ENCODE data around the gene GPC5. TPM values are rescaled to one million over a fixed set of nuclear protein-coding genes. Genes with fewer than 3 reads are reported as not detected.
"Not testable (repeated sequence)": the region's sequence is repeated elsewhere in the genome, so short reads cannot be mapped to it uniquely, and the experiment has no call there.

Gene GPC5
- total RNA-seq, 2 experiments from 2014 or later, result 0.63 to 0.66 TPM

DNA sequence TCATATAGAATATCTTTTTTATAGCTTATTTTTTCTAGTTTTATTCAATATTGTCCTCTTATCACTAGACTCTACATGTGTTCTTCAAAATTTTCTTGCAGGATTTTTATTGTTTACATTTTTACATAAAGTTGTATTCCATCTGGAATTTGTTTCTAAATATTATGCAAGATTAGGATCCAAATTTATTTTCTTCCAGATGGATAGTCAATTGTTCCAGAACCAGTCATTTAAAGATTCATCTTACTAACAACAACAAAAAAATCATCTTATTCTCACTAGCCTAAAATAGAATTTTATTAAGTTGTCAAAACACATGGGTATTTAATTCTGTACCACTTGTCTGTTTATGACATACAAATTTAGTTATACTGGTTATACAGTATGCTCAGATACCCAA, 1437.8 kb downstream of the GPC5 start:
- Mint-ChIP-seq H3K27me3 (no peaks in the 10 kb centered on the region), H3K36me3 (ENCODE audit: low read depth) (no peaks in the 10 kb centered on the region), H3K9me3 (ENCODE audit: low read depth) (peaks cover 10% of the 10 kb centered on the region), H3K4me3 (no peak overlapping the region), H3K27ac (no peak overlapping the region), H3K4me1 (no peaks in the 10 kb centered on the region)
- POLR2A ChIA-PET, result no interaction called here
- no peak for ATAC-seq
- intact Hi-C loops (cut with DNase I, micrococcal nuclease), result no loop called here
- no peak for DNase-seq
- CTCF ChIA-PET, result no interaction called here

- H3K27me3 Mint-ChIP-seq, result no peaks in the 10 kb centered on the region
- no peak overlapping the region for H3K27ac Mint-ChIP-seq
- intact Hi-C loops (cut with DNase I, micrococcal nuclease), result no loop called here
- ChIA-PET CTCF (no interaction called here), POLR2A (no interaction called here)
- H3K36me3 Mint-ChIP-seq (ENCODE audit: low read depth), result no peaks in the 10 kb centered on the region
- H3K4me3 Mint-ChIP-seq, result no peak overlapping the region
- H3K4me1 Mint-ChIP-seq, result no peaks in the 10 kb centered on the region
- H3K9me3 Mint-ChIP-seq (ENCODE audit: low read depth), result peaks cover 10% of the 10 kb centered on the region
- no peak for DNase-seq
- ATAC-seq, result no peak
Observed at GRCh38 chr13:92838786-92839185, 1440.4 kb downstream of the GPC5 start.

DNA sequence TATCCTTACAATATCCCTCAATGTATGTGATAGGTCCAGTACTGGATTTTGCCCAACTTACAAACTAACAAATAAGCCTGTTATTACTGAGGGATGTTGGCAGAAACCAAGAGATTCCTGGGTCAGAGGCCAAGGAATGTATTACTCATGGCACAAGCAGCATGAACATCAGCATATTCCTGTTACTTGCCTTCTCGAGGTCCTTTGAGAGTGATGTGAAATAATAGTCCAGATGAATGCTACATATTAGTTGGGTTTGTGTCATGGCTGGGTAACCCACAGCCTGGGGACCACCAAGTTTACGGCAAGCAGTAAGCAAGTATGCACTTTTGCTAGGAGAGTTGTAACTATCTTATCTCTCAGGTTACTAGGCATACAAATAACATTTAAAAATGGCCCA, 1443.7 kb downstream of the GPC5 start:
- Mint-ChIP-seq H3K36me3 (ENCODE audit: low read depth) (no peaks in the 10 kb centered on the region), H3K4me1 (no peaks in the 10 kb centered on the region), H3K4me3 (no peak overlapping the region), H3K27me3 (no peaks in the 10 kb centered on the region), H3K27ac (no peak overlapping the region), H3K9me3 (ENCODE audit: low read depth) (peaks cover 8% of the 10 kb centered on the region)
- ChIA-PET CTCF (no interaction called here), POLR2A (no interaction called here)
- DNase-seq (no peak), ATAC-seq (no peak)
- intact Hi-C loops (cut with DNase I, micrococcal nuclease), result no loop called here

DNA sequence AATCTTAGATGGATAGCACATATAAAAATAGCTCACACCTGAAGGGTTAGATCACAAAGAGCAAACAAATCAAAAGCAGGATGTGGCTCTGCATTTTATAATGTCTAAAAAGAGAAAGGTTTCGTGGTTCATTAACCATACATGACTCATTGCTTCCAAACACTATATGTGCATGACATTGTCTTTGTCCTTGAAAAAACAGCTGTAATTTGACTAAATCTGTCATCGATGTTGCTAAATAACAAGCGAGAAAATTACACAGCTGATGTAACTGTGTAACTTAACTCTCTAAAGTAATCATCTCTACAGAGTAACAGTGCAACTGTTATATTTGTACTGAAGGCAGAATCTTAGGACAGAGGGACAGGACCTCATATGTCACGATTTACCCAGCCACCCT, 1445.1 kb downstream of the GPC5 start:
- ChIA-PET CTCF (interaction anchor here (1.5 kb wide), 1 partner anchor 35 kb away, joined by 3 read pairs; no protein-coding TSS in a partner anchor), POLR2A (no interaction called here)
- Mint-ChIP-seq H3K27me3 (no peaks in the 10 kb centered on the region), H3K4me3 (no peak overlapping the region), H3K27ac (no peak overlapping the region), H3K4me1 (no peaks in the 10 kb centered on the region), H3K9me3 (ENCODE audit: low read depth) (peaks cover 8% of the 10 kb centered on the region), H3K36me3 (ENCODE audit: low read depth) (no peaks in the 10 kb centered on the region)
- intact Hi-C loops (cut with DNase I, micrococcal nuclease), result no loop called here
- DNase-seq (no peak), ATAC-seq (no peak)

- no peaks in the 10 kb centered on the region for H3K27me3 Mint-ChIP-seq
- intact Hi-C loops (cut with DNase I, micrococcal nuclease), result no loop called here
Observed at GRCh38 chr13:92849381-92849780, 1451.0 kb downstream of the GPC5 start.

DNA sequence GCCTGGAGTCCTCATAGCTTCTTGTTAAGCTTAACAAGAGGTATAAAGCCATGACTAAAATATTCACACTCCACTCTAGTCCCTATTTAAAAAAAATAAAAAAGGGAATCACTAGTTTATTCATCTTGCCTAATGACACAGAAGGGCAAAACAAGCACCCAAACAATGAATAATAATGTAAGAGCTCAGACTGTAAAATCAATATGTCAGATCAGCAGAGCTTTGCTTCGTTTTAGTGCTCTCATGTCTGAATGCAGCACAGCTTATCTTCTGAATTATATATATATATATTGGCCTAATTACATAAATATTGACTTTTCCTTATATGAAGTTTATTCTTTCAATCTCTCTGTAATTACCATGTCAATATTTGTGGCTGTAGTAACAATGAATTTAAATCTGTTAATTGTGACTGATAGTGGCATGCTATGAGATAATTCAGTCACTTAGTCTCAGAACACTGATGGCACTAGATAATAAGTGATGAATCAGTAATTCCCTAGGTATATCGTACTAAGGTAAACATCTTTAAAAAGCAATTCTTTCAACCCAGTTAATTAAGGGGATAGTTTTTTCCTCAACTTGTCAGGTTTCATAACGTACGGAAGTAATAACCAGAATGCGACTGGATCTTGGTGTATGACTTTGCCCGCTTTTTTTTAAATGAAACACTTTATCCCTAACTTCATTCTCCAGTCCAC, 1466.3 kb downstream of the GPC5 start:
- H3K27me3 Mint-ChIP-seq, result no peaks in the 10 kb centered on the region
- no peaks in the 10 kb centered on the region for H3K9me3 Mint-ChIP-seq (ENCODE audit: low read depth)
- no peak overlapping the region for H3K4me3 Mint-ChIP-seq
- H3K36me3 Mint-ChIP-seq (ENCODE audit: low read depth), result no peaks in the 10 kb centered on the region
- H3K4me1 Mint-ChIP-seq, result no peaks in the 10 kb centered on the region
- no peak overlapping the region for H3K27ac Mint-ChIP-seq
- no peak for ATAC-seq
- ChIA-PET POLR2A (no interaction called here), CTCF (no interaction called here)
- intact Hi-C loops (cut with DNase I, micrococcal nuclease), result no loop called here
- DNase-seq, result no peak

More at GRCh38 chr13:92849381-92849780, 1451.0 kb downstream of the GPC5 start:
- ATAC-seq (no peak), DNase-seq (no peak)
- H3K36me3 Mint-ChIP-seq (ENCODE audit: low read depth), result no peaks in the 10 kb centered on the region
- H3K27ac Mint-ChIP-seq, result no peak overlapping the region
- CTCF ChIA-PET, result no interaction called here
- no peaks in the 10 kb centered on the region for H3K4me1 Mint-ChIP-seq
- POLR2A ChIA-PET, result no interaction called here
- peaks cover 6% of the 10 kb centered on the region for H3K9me3 Mint-ChIP-seq (ENCODE audit: low read depth)
- H3K4me3 Mint-ChIP-seq, result no peak overlapping the region

- ATAC-seq (no peak), DNase-seq (no peak)
- Mint-ChIP-seq H3K27ac (no peak overlapping the region), H3K4me1 (no peaks in the 10 kb centered on the region), H3K27me3 (no peaks in the 10 kb centered on the region), H3K9me3 (ENCODE audit: low read depth) (peaks cover 5% of the 10 kb centered on the region), H3K36me3 (ENCODE audit: low read depth) (no peaks in the 10 kb centered on the region), H3K4me3 (no peak overlapping the region)
- intact Hi-C loops (cut with DNase I, micrococcal nuclease), result no loop called here
- POLR2A ChIA-PET, result no interaction called here
- CTCF ChIA-PET, result no interaction called here
Observed at GRCh38 chr13:92873029-92873428, 1474.6 kb downstream of the GPC5 start.

DNA sequence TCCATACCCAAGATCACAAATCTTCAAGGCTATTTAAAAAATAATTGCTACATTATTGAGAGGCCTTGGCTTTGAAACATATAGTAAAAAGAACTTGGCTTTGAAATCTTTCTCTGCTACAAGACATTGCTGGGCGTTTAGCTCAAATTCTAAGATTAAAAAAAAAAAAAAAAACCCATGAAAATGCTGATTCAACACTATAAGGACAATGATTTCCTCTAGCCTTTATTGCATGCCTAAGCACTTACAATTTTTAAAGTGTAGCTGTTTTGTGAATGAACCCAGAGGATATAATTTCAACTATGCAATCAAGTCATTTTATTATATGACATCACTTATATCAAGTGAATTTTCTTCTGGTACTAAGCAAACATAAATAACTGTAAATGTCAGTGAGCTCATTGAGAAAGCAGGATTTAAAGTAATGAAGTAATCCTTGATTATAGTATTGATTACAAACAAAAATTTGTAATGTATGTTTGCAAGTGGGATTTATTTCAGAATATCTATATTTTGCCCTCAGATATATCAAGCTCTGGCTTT, 1488.2 kb downstream of the GPC5 start:
- no peak for ATAC-seq
- Mint-ChIP-seq H3K27me3 (no peaks in the 10 kb centered on the region), H3K4me3 (no peak overlapping the region), H3K9me3 (ENCODE audit: low read depth) (peaks cover 4% of the 10 kb centered on the region), H3K27ac (no peak overlapping the region), H3K36me3 (ENCODE audit: low read depth) (no peaks in the 10 kb centered on the region), H3K4me1 (no peaks in the 10 kb centered on the region)
- ChIA-PET POLR2A (no interaction called here), CTCF (interaction anchor here (0.6 to 1.3 kb wide), 3 partner anchors 13 to 1875 kb away, joined by 3 to 4 read pairs (median 4); no protein-coding TSS in a partner anchor)
- intact Hi-C loops (cut with DNase I, micrococcal nuclease), result no loop called here
- no peak for DNase-seq

DNA sequence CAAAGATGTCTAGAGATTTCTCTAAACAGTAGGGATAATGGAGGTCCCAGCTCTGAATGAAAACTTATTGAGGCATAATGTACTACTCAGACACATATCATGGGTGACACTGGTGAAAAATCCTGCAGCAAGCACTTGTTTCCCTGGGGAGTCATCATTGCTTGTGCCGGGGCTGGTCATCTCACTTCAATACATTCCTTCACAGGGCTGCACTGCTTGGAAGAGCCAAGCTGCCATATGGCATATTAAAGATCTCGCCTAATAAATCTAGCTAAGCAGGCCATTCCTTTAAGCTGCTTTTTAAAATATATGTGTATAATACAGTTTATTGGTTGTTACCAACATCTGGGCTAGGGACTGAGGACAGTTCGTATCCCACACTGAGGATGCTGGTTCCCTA, 1496.0 kb downstream of the GPC5 start:
- Mint-ChIP-seq H3K9me3 (ENCODE audit: low read depth) (peaks cover 5% of the 10 kb centered on the region), H3K36me3 (ENCODE audit: low read depth) (no peaks in the 10 kb centered on the region)
- POLR2A ChIA-PET, result no interaction called here

DNA sequence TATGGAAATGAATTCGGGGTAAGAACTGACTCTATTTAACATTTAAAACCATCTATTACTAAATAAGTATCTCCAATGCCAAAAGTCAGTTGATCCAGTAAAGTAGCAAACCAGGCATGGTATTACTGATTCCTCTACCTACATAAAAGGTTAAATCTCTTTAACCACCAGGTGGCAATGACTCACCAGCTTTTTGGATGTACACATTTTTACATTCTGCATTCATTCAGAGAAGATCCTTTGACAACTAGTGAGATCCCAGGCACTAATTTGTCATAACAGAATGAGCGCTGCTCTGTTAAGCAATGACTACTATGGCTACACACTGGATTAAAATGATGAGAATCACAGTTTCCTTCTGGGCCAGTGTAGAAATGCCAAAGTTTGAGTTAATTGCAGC, 1498.4 kb downstream of the GPC5 start:
- H3K4me1 Mint-ChIP-seq, result no peaks in the 10 kb centered on the region
- no peak overlapping the region for H3K27ac Mint-ChIP-seq
- H3K27me3 Mint-ChIP-seq, result no peaks in the 10 kb centered on the region
- DNase-seq (no peak), ATAC-seq (no peak)
- H3K36me3 Mint-ChIP-seq (ENCODE audit: low read depth), result no peaks in the 10 kb centered on the region
- ChIA-PET CTCF (interaction anchor here (1.0 kb wide), 1 partner anchor 9 kb away, joined by 3 read pairs; no protein-coding TSS in a partner anchor), POLR2A (no interaction called here)
- no peak overlapping the region for H3K4me3 Mint-ChIP-seq
- intact Hi-C loops (cut with DNase I, micrococcal nuclease), result loop anchor here in 1 of 2 experiments (2.0 kb wide), 1 partner anchor 1466 kb away; no protein-coding TSS in a partner anchor
- H3K9me3 Mint-ChIP-seq (ENCODE audit: low read depth), result peaks cover 2% of the 10 kb centered on the region

More for the DNA sequence above, 1496.0 kb downstream of the GPC5 start:
- ATAC-seq, result no peak
- Mint-ChIP-seq H3K27ac (no peak overlapping the region), H3K4me1 (no peaks in the 10 kb centered on the region), H3K27me3 (no peaks in the 10 kb centered on the region), H3K4me3 (no peak overlapping the region)
- intact Hi-C loops (cut with DNase I, micrococcal nuclease), result no loop called here
- CTCF ChIA-PET, result no interaction called here
- no peak for DNase-seq

GRCh38 chr13:92898946-92899345, 1500.5 kb downstream of the GPC5 start:
- intact Hi-C loops (cut with DNase I, micrococcal nuclease); ATAC-seq; H3K4me3 Mint-ChIP-seq; H3K9me3 Mint-ChIP-seq (ENCODE audit: low read depth); DNase-seq; H3K27me3 Mint-ChIP-seq; H3K36me3 Mint-ChIP-seq (ENCODE audit: low read depth); H3K4me1 Mint-ChIP-seq; POLR2A ChIA-PET; CTCF ChIA-PET; H3K27ac Mint-ChIP-seq: not testable (repeated sequence)

- Mint-ChIP-seq H3K27ac (no peak overlapping the region), H3K36me3 (ENCODE audit: low read depth) (no peaks in the 10 kb centered on the region), H3K4me3 (no peak overlapping the region), H3K9me3 (ENCODE audit: low read depth) (peaks cover 3% of the 10 kb centered on the region), H3K27me3 (no peaks in the 10 kb centered on the region), H3K4me1 (no peaks in the 10 kb centered on the region)
- no peak for ATAC-seq
- ChIA-PET CTCF (interaction anchor here (0.6 to 1.6 kb wide), 4 partner anchors 13 to 244 kb away, joined by 3 to 4 read pairs (median 4); no protein-coding TSS in a partner anchor), POLR2A (no interaction called here)
- intact Hi-C loops (cut with DNase I, micrococcal nuclease), result no loop called here
- DNase-seq, result no peak
Observed at GRCh38 chr13:92900446-92900845, 1502.0 kb downstream of the GPC5 start.
